Breast epithelium (tissue), 3 donors: ENCODE measurements around the gene ADARB2.

ENCODE experiments used
- POLR2A ChIP-seq: fragments of 450-650 bp; IDR thresholded peaks from one replicate; pipeline ENCODE4 v1.6.1; 2016; ENCODE audit warnings: antibody characterized with exemption, mild to moderate bottlenecking, moderate library complexity
- POLR2AphosphoS5 ChIP-seq, 3 donors: sonication (generic); formaldehyde crosslinking; IDR thresholded peaks; one replicate each; pipeline ENCODE4 v1.6.1; 2017; ENCODE audit warnings: antibody characterized with exemption in 3 of 3
- TF ChIP-seq, protein P1 (sequence below), 3 donors: fragments of 450-650 bp; IDR thresholded peaks; one replicate each; pipeline ENCODE4 v1.5.1; 2016 to 2017; ENCODE audit warnings: antibody characterized with exemption in 3 of 3, mild to moderate bottlenecking in 3 of 3, moderate library complexity in 3 of 3

DNA sequence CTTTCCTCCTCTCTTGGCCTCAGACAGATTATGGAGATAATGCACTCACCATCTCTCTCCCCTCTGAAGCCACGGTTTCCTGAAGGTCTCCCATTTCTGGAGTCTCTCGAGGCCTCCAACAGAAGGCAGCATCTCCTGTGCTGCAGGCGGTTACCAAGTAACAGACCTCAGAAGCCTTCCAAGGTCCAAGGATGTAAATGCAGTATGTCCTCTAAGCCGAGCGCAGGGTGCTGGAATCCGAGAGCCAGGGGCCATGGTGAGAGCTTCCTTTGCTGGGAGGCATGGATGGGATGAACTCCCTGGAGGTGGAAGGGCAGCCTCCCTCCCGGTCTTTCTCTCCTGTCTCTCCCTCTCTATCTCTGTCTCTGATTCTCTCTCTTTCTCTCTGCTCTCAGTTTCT, 79.8 kb downstream of the ADARB2 start:
- TF ChIP-seq POLR2AphosphoS5 (IDR thresholded peaks at IDR 0.05), result no peak
- TF ChIP-seq POLR2A, result no peak
- TF ChIP-seq, protein P1, sequence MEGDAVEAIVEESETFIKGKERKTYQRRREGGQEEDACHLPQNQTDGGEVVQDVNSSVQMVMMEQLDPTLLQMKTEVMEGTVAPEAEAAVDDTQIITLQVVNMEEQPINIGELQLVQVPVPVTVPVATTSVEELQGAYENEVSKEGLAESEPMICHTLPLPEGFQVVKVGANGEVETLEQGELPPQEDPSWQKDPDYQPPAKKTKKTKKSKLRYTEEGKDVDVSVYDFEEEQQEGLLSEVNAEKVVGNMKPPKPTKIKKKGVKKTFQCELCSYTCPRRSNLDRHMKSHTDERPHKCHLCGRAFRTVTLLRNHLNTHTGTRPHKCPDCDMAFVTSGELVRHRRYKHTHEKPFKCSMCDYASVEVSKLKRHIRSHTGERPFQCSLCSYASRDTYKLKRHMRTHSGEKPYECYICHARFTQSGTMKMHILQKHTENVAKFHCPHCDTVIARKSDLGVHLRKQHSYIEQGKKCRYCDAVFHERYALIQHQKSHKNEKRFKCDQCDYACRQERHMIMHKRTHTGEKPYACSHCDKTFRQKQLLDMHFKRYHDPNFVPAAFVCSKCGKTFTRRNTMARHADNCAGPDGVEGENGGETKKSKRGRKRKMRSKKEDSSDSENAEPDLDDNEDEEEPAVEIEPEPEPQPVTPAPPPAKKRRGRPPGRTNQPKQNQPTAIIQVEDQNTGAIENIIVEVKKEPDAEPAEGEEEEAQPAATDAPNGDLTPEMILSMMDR (IDR thresholded peaks at IDR 0.05), result no peak
